ENCODE data around the gene PGBD2.

The PGBD2 gene

DNA sequence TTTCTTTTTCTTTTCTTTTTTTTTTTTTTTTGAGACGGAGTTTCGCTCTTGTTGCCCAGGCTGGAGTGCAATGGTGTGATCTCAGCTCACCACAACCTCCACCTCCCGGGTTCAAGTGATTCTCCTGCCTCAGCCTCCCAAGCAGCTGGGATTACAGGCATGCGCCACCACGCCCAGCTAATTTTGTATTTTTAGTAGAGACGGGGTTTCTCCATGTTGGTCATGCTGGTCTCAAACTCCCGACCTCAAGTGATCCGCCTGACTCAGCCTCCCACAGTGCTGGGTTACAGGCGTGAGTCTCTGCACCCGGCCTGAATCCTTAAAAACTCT is 16.2 kb upstream of the PGBD2 start:
- peak; percentile 45 for DNase-seq

DNA sequence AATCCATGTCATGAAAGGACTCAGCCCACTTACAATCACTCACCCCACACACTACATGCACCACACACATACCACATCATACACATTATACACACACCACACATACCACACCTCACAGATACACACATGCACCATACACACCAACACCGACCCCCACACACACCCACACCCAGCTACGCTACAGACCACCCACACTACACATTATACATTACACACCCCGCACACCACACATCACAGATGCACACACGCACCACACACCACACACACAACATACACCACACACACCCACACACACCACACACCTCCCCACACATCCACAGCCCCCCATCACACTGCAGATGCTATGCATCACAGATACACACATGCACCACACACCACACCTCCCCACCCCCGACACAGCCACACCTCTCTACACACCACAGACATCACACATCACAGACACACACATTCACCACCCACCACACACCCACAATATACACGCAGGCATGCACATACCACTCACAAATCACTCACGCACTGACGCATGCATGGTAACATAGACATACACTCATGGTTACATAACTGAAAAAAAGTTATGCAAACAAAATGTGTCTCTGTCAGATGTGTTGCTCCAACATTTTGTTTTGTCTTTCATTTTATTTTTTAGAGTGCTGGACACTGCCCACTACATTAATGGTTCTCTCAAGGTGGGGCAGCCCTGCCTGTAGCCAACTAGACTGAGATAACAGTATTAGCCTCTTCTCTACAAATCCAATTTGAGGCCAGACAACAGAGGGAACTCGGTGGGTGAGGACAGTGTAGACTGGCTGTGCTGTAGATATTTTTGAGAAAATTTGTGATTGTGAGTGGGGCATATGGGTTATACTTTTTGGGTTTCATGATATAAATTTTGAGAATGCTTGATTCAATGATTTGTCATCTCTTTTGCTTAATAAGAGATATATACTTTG is 15.2 kb upstream of the PGBD2 start:
- peak; percentile 41 for DNase-seq

DNA sequence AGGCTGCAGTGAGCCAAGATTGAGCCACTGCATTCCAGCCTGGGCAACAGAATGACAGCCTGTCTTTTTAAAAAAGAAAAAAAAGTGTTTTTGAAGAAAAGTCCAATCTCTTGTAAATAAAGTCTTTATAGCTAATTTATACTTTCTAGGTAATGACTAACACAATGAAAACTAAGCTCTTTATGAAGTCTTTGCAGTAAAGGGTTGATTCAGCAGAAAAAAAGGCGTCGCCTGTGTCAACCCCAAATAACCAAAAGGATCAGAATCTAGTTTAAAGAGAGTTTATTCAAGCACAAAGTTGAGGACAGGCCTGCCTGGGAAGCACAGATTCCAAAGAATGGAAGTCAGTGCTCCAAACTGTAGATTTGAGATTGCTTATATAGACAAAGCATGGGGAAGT is 14.3 kb upstream of the PGBD2 start:
- DNase-seq = peak; percentile 28

DNA sequence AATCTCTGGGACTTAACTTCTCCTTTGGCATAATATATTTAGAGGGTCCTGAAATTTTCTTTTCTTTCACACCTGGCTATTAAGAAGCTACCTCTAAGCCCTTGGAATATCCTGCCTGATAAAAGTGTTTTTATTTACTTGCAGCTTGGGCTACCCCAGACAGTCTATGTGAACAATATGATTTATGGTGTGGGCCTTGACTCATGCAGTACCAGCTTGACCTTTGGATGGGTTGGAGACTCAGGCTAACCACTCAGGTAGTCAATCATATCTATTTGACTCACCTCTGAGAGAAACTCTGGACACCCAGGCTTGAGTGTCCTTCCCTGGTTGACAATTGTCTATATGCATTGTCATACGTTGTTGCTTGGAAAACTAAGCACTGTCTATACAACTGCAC is 13.4 kb upstream of the PGBD2 start:
- no peak for DNase-seq

DNA sequence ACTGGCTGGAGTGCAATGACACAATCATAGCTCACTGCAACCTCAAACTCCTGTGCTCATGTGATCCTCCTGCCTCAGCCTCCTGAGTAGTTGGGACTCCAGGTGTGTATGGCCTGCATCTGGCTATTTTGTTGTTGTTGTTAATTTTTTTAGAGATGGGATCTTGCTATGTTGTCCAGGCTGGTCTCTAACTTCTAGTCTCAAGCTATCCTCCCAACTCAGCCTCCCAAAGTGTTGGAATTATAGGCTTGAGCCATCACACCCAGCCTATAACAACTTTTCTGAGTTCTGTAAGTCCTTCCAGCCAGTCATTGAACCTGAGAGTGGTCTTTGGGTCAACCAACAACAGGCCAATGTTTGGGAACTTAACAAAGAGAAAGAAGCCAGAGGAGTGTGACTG is 11.2 kb upstream of the PGBD2 start:
- DNase-seq = no peak

DNA sequence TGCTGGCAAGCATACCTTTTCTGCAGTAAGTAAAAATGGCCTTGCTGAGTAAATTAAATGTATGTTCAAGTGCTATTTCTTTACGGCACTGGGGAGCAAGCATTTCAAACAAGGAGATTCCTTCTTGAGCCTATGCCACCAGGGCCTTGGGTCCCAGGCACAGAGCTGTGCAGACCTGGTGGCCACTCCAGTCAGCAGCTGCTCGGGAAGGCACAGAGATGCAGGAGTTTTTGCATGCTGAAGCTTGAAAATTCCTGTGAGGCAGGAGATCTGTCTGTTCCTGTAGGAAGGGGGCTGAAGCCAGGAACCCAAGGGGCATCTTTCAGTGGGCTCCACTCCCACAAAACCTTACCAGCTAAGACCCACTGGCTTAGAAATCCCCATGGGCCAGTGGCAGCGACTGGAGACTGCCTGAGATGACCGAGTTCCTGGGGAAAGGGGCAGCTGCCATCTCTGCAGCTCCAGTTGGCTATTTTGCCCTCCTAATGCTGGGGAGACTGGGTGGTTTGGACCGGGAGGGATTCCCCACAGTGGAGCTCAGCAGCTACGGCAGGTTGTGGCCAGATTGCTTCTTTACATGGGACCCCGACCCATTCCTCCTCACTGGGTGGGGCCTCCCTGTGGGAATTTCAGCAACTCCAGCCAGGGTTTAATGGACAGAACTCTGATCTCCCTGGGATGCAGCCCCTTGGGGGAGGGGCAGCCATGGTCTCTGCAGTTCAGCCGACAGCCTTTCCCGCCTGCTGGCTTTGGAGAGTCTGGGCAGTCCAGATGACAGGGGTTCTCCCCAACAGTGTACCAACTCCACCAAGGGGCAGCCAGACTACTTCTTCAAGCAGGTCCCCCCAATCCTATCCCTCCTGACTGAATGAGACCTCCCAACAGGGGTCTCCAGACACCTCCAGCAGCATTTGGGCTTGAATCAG is 8.4 kb upstream of the PGBD2 start:
- no peak for DNase-seq

DNA sequence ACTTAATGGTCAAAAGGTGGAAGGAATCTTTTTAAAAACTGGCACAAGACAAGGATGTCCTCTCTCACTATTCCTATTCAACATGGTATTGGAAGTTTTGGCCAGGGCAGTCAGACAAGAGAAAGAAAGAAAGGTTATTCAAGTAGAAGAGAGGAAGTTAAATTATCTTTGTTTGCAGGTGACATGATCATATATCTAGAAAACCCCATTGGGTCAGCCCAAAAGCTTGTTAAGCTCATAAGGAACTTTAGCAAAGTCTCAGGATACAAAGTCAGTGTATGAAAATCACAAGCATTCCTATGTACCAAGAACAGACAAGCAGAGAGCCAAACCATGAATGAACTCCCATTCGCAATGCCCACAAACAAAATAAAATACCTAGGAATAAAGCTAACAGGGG is 5.4 kb upstream of the PGBD2 start:
- peak; percentile 75 for DNase-seq

DNA sequence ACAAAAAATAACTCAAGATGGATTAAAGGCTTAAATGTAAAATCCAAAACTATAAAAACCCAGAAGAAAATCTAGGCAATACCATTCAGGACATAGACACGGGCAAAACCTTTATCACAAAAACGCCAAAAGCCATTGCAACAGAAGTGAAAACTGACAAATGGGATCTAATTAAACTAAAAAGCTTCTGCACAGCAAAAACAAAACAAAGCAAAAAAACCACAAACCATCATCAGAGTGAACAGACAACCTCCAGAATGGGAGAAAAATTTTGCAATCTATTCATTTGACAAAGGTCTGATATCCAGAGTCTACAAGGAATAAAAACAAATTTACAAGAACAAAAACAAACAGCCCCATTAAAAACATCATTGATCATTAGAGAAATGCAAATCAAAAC is 4.5 kb upstream of the PGBD2 start:
- DNase-seq = peak; percentile 55

DNA sequence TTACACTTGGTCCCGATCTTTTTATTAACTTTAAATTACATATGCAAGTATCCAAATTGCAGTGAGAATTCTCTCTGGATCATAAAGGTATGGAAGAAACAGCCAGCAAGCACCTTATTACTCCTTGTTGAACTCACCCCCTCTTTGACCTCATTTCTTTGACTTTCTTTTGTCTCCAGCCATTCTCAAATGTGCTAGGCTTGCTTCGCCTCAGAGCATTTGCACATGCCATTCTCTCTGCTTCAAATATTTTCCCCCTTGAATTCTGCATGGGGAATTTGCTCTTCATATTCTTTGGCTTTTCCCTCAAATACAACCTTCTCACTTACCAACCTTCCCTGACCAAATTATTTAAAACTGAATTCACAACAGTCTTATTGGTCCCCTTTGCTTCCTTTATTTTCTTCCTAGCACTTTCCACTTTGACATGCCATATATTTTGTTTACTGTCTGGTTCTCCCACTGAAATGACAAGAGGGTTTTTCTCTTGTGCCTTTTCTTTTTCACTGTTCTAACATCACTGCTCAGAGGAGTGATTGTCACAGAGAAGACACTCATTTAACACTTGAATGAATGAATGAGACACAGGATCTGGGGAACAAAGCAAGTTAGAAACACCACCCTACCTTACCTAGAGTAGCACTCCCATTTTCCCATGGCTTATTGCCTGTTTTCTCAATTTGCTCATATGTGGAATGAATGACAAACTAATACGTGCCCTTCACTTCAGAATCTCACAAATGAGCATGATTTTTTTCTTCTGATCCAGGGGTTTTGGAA is 1.4 kb upstream of the PGBD2 start:
- no peak for DNase-seq

DNA sequence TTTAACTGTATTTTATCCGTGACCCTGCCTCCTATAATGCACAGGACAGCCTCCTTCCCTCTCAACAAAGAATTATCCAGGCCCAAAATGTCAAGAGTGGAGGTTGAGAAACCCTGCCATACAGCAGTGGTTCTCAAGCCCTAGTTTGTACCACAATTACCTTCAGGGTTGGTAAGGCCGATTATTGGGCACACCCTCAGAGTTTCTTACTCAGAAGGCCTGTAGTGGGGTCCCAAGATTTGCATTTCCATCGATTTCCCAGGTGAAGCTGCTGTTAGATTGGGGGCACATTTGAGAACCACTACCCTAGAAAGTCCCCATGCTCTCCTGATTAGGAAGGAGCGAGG is 400 bp upstream of the PGBD2 start:
- DNase-seq = no peak

DNA sequence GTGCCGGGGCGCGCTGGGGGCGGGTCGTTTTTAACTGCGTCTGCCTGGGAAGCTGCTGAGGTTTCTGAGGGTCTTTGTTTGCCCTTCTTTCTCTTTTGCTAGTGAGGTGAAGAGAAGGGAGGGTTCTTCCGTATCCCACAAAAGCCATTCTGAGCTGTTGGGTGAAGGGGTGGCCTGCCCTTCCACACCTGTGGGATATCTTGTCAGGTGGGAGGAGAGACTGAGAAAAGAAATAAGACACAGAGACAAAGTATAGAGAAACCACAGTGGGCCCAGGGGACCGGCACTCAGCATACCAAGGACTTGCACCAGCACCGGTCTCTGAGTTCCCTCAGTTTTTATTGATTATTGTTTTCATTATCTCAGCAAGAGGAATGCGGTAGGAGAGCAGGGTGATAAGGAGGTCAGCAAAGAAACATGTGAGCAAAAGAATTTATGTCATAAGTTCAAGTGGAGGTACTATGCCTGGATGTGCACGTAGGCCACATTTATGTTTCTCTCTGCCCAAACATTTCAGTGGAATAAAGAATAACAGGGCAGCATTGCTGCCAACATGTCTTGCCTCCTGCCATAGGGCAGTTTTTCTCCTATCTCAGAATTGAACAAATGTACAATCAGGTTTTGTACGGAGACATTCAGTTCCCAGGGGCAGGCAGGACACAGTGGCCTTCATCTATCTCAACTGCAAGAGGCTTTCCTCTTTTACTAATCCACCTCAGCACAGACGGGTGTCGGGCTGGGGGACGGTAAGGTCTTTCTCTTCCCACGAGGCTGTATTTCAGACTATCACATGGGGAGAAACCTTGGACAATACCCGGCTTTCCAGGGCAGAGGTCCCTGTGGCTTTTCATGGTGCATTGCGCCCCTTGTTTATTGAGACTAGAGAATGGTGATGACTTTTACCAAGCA is 972 bp downstream of the PGBD2 start:
- DNase-seq = no peak

DNA sequence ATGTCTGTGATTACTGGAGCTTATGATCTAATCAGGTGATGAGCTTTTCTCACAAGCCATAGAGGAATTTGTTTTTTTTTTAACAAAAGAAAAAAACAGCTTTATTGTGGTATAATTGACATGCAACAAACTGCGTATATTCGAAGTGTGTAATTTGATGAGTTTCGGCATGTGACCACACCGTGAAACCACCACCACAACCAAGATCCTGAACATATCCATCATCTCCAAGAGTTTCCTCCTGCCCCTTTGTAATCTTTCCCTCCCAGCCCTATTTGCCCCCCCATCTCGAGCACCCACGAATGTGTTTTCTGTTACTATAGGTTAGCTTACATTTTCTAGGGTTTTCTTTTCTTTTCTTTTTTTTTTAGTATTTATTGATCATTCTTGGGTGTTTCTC is 4.7 kb downstream of the PGBD2 start:
- DNase-seq = no peak

DNA sequence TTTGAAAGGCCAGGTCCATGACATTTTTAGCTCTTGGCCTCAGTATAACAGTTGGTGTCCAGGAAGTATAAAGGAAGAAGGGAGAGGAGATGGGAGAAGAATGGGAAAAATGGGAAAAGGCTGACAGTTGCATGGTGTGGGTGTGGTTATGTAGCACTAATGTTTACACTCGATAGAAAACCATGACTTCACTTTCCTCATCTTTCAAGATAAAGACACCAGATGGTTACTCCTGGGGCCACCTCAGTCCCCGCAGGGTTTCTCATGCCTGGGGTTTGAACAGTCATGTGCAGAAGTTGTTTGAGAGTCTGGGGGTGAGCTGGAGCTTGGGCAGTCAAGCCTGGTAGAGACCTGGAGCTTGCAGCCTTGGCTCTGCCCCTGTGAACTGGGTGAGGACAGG is 7.9 kb downstream of the PGBD2 start:
- peak; percentile 45 for DNase-seq

DNA sequence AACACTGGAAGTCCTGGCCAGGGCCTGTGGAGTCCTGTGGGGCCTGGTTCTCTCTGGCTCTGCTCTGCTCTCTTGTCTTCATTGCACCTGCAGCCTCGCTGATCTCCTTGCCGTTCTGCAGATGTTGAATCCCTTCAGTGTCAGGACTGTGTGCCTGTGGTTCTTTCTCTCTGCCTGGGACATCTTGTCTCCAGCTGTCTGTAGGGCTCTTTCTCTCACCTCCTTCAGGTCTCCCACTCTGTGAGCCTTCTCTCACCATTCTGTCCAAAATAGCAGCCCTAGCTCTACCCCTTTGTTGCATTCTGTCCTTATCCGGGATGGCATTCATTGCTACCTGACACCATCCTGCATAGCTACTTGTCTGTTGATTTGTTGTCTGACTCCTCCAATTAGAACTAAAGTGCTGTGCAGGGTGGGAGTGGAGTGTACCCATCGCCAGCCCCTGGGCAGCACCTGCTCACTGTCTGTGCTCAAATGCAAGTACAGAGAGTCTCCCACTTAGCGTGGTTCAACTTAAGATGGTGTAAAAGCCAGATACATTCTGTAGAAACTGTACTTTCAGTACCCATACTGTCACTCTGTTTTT is 8.9 kb downstream of the PGBD2 start:
- DNase-seq = no peak

DNA sequence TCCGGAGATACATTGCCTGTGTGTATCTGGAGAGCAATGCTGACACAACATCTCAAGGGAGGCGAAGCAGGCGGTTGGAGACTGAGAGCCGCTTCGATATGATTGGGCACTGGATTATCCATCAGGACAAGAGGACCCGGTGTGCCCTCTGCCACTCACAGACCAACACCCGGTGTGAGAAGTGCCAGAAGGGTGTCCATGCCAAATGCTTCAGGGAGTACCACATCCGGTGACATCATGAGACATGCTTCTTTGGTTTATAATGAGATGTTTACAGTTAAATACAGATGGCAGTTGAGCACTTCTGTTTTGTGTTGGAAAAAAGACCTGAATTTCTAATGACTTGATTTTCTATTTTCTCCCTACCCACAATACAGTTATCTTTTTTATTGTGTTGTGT is 12.1 kb downstream of the PGBD2 start:
- no peak for DNase-seq

DNA sequence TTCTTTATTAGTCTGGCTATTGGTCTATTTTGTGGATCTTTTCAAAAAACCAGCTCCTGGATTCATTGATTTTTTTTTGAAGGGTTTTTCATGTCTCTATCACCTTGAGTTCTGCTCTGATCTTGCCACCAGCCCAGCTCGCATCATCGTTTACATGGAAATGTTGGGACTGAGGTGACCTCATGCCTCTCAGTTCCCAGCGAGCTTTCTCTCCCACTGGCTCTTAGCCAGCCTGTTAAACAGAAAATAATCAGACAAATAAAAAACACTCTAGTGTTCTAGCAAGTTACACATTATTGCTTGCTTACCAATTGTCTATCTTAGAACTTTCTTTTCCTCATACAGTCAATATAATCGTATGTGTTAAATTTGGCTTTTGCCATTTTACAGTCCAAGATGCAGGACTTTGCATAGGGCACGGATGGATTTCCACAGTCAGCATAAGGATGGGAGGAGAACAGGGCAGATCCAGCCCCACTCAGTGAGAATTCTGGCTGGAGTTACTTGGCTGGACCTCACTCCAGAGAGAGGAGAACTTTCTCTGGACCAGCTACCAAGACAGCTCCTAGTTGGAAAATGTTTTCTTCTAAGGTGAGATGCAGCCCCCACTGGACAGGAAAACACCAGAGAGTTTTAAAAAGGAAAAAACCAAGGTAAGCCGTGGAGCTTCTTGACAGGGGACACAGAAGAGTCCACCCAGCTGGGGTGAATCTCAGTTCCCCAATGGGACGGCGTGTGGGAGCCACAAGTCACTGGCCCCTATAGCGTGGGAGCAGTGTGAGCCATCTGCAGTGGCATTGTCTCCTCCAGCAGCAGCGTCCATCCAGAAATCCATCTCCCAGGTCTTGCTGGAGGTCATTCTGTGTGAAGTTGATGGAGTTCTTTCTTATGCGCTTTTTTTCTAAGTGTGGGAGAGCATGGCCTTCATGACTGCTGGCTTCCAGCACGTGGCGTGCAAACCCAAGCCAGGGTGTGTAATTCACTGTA is 17.6 kb downstream of the PGBD2 start:
- no peak for DNase-seq

DNA sequence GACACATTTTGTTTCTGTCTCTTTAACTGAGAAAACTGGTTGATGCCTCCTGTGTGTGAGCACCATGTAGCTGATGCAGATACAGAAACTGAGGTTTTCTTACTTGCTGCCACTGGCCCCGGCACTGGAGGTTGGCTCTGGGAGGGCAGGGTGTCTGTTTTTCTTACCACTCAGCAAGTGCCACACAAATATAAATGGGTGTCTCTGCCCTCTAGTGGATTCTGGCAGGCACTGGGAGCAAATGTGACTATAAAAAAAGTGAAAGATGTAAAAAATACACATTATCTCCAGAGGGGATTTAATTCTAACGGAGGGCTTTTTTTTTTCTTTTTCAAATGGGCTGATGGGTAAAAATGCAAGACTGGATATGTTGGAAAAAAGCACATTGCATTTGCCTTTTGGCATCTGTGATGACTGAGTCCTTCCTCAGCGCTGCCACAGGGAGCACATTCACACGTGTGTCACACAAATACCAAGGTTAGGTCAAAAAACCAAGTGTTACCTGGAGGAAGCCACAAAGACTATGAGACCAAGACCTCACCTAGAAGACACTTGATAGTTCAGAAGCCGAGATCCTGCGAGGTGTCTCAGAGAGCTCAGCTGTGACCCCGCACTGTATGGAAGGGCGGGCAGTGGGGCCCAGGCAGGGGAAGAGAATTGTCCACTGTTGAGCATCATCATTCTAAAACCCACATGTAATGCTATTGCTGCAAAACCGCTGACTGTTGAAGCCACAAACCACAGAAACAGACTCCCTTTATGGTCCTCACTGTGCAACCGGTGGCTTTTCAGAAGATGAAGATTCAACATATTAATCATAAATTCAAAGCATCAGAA is 18.9 kb downstream of the PGBD2 start:
- DNase-seq = peak; percentile 94

DNA sequence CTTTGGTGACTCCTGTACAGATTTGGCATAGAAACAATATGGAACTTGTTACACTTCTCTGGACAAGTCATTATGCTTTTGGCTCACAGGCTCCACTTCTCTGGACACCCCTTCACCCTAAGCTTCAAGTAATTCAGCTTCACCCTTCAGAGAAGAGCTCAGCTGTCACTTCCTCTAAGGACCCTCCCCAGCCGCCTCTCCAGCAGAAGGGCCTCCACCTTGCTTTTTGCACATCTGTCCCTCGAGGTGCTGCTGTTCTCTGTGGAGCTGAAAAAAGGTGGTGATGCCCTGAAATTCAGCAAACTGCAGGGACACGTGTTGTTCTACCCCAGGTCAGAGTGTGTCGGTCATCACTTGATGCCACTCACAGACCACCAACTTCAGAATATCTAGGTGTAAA is 19.8 kb downstream of the PGBD2 start:
- DNase-seq = peak; percentile 46

DNA sequence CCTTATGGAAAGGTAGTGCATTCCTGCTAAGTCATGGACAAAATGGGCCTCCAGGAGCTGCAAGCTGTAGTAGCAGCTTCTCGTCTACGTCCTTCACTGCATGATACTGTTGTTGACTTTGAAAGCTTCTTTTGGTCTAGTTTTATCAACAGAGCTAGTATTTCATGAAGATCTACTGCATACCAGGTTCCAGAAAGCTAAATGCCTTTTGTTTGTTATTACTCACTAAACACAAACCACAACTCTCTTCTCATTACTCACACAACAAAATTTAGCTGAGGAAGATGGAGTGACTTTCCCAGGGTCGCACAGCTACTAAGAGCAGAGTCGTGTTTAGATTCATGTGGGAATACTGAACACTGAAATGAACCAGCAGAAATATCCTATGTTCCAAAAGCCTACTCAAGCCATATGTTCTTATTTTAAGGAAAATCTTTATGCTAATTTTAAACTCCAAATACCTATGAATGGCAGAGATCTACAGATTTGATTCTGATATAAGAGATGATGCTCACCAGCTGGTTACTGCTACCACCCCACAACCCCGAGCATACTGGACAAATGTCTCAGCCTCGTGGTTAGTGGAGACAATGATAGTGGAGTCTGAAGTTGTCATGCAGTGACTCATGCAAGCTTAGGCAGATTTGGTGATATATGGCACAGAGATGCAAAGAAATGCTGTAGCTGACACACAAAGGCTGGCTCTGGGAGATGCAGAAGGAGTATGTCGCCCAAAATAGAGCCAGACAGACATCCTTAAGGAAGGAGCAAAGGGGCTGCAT is 20.6 kb downstream of the PGBD2 start:
- peak; percentile 80 for DNase-seq
